ENCODE measurements around the gene THSD4.

- no peak for TF ChIP-seq CTCF (IDR thresholded peaks at IDR 0.05)
- no peak for TF ChIP-seq EP300 (IDR thresholded peaks at IDR 0.05)
- no peak for TF ChIP-seq FOXS1 (CRISPR knock-in tag; IDR thresholded peaks at IDR 0.05)
- no peak for TF ChIP-seq SMC3 (IDR thresholded peaks at IDR 0.05)
- no peak for TF ChIP-seq RNF2 (IDR thresholded peaks at IDR 0.05; ENCODE audit: borderline replicate concordance, low read depth)
Observed at GRCh38 chr15:71559098-71559497, 443.8 kb downstream of the THSD4 start.

Data from A549 (cell line).